HUDEP-2 (cell line): Measurements from ENCODE around the gene SYMPK.

ENCODE experiments used
- DNase-seq, 76 experiments: peaks; one replicate each; lab custom pipeline; 2025; ENCODE audit not compliant: unreplicated experiment in 76 of 76; lab: John Stamatoyannopoulos, UW

The SYMPK gene

GRCh38 chr19:45828523-45828922 is 34.4 kb downstream of the SYMPK start:
- DNase-seq, result no peak

- DNase-seq, result no peak
Measured at GRCh38 chr19:45827459-45828093, 35.4 kb downstream of the SYMPK start.

- DNase-seq, result no peak
Measured at GRCh38 chr19:45826934-45827333, 36.0 kb downstream of the SYMPK start.

- no peak for DNase-seq
Measured at GRCh38 chr19:45825917-45826893, 36.7 kb downstream of the SYMPK start.

- no peak for DNase-seq
Measured at GRCh38 chr19:45825263-45825605, 37.7 kb downstream of the SYMPK start.

- no peak for DNase-seq
Measured at GRCh38 chr19:45824531-45825262, 38.2 kb downstream of the SYMPK start.

- DNase-seq, result no peak
Measured at GRCh38 chr19:45824041-45824471, 38.9 kb downstream of the SYMPK start.

- no peak for DNase-seq
Measured at GRCh38 chr19:45823182-45823581, 39.8 kb downstream of the SYMPK start.

- DNase-seq, result no peak
Measured at GRCh38 chr19:45822716-45823115, 40.2 kb downstream of the SYMPK start.

- DNase-seq, result no peak
Measured at GRCh38 chr19:45821570-45821969, 41.4 kb downstream of the SYMPK start.

GRCh38 chr19:45821103-45821521 is 41.8 kb downstream of the SYMPK start:
- no peak for DNase-seq

- DNase-seq, result no peak
Measured at GRCh38 chr19:45820413-45821102, 42.4 kb downstream of the SYMPK start.

- DNase-seq, result no peak
Measured at GRCh38 chr19:45819769-45820168, 43.2 kb downstream of the SYMPK start.

GRCh38 chr19:45817725-45818301 is 45.1 kb downstream of the SYMPK start:
- DNase-seq, result no peak

GRCh38 chr19:45817010-45817724 is 45.8 kb downstream of the SYMPK start:
- DNase-seq, result peak in 74 of 76 experiments; percentile 71 to 99 (median 95)

- no peak for DNase-seq
Measured at GRCh38 chr19:45816236-45817009, 46.5 kb downstream of the SYMPK start.

GRCh38 chr19:45815481-45816216 is 47.3 kb downstream of the SYMPK start:
- DNase-seq, result no peak

GRCh38 chr19:45814851-45815480 is 48.0 kb downstream of the SYMPK start, which contains the start of gene RSPH6A:
RSPH6A (minus strand) TSS chr19:45815308; CDS start chr19:45815176, 132 bp downstream.
- DNase-seq, result no peak
